Lung (tissue), 12 donors: ENCODE results near the gene PATZ1. TPM values are rescaled to one million over a fixed set of nuclear protein-coding genes. Genes with fewer than 3 reads are reported as not detected.
"Not testable (repeated sequence)": the region's sequence is repeated elsewhere in the genome, so short reads cannot be mapped to it uniquely, and the experiment has no call there.

Source experiments
- ATAC-seq: fragments of 200-7000 bp; cut with Tn5 transposase; one replicate; pipeline ENCODE4 v1.9.1; 2020; ENCODE audit warnings: moderate number of reproducible peaks; ENCODE audit not compliant: insufficient read depth, low FRiP score
- DNase-seq, 3 donors: peaks; one replicate each; pipeline ENCODE4 v3.0.0-alpha.2; 2013 to 2017
- H3K27ac ChIP-seq, 2 donors: one replicate each; pipeline ENCODE4 v1.5.1; 2013; ENCODE audit warnings: mild to moderate bottlenecking in 2 of 2, moderate library complexity in 2 of 2, control low read depth in 1 of 2, inconsistent platforms in 1 of 2, low read depth in 1 of 2, low read length in 1 of 2
- H3K27me3 ChIP-seq, 3 donors: one replicate each; pipeline ENCODE4 v1.5.1; 2013; ENCODE audit warnings: low read length in 2 of 3; ENCODE audit not compliant: control insufficient read depth in 3 of 3, insufficient read depth in 3 of 3
- H3K36me3 ChIP-seq, 4 donors: one replicate each; pipeline ENCODE4 v1.5.1; 2013; ENCODE audit warnings: low read length in 4 of 4, mild to moderate bottlenecking in 1 of 4, moderate library complexity in 1 of 4; ENCODE audit not compliant: control insufficient read depth in 4 of 4, insufficient read depth in 4 of 4
- H3K4me1 ChIP-seq, 5 donors: one replicate each; pipeline ENCODE4 v1.5.1; 2013; ENCODE audit warnings: low read length in 5 of 5, mild to moderate bottlenecking in 2 of 5, moderate library complexity in 1 of 5; ENCODE audit not compliant: control insufficient read depth in 5 of 5, insufficient read depth in 5 of 5
- H3K4me3 ChIP-seq: one replicate; pipeline ENCODE4 v1.5.1; 2013; ENCODE audit warnings: mild to moderate bottlenecking, control low read depth, moderate library complexity
- H3K9ac ChIP-seq, 2 donors: one replicate each; pipeline ENCODE4 v1.5.1; 2013; ENCODE audit warnings: low read length in 2 of 2, control low read depth in 1 of 2; ENCODE audit not compliant: insufficient read depth in 1 of 2
- H3K9me3 ChIP-seq, 4 donors: one replicate each; pipeline ENCODE4 v1.5.1; 2013; ENCODE audit warnings: low read length in 3 of 4, mild to moderate bottlenecking in 1 of 4, moderate library complexity in 1 of 4; ENCODE audit not compliant: control insufficient read depth in 4 of 4, insufficient read depth in 3 of 4
- CTCF ChIP-seq: IDR thresholded peaks from 2 replicates; pipeline ENCODE4 v1.5.1; 2012; ENCODE audit warnings: mild to moderate bottlenecking; ENCODE audit errors: control extremely low read depth, extremely low read depth
- WGBS, 2 donors: extraction: QIAGEN DNeasy Blood & Tissue Kit; methylation state at CpG; one replicate each; pipeline ENCODE4 v1.1.7; 2013; 5-methylcytosine and 5-hydroxymethylcytosine counted together
- polyA plus RNA-seq, 2 donors: library from polyadenylated mRNA; stranded (reverse); fragments of 200-250 nt; gene quantifications; one replicate each; pipeline ENCODE4 v1.2.1, GENCODE V29; 2013
- total RNA-seq, 2 donors: library from RNA; depleted of rRNA in 1 of 2; stranded (reverse); fragments of >200 nt in 1 of 2; gene quantifications; one replicate each; pipeline ENCODE4 v1.2.1, GENCODE V29; 2014 to 2021
- donor health status: control.
- donor health status: control.
- donor health status: Bipolar disorder and iron deficiency.
- donor health status: healthy.
- donor health status: DM: yes; HTN: yes; CAD: no.

The PATZ1 gene
- total and polyA plus RNA-seq, 4 donors, result 12.6 to 35.4 (median 29.6) TPM

DNA sequence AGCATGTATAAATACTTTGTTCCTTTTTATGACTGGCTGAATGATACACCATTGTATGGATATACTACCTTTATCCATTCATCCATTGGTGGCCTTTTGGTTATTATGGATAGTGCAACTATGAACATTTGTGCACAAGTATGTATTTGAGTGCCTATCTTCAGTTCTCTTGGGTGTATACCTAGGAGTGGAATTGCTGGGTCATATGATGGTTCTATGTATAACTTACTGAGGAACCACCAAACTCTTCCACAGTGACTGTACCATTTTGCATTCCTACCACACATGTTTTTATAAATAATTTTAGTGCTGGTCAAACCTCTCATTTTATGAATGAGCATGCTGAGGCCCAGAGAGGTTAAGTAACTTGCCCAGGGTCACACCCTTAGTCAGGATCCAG lies 3.8 kb upstream of the PATZ1 start:
- Histone ChIP-seq H3K9me3 (no peaks in the 10 kb centered on the region), H3K4me3 (no peak overlapping the region), H3K36me3 (no peaks in the 10 kb centered on the region), H3K4me1 (peaks cover 0 to 7% (median 3%) of the 10 kb centered on the region in 5 donors), H3K9ac (no peak overlapping the region), H3K27me3 (no peaks in the 10 kb centered on the region), H3K27ac (no peak overlapping the region)
- ATAC-seq (no peak), DNase-seq (no peak)
- no peak for TF ChIP-seq CTCF

- Histone ChIP-seq H3K4me3 (no peak overlapping the region), H3K27me3 (no peaks in the 10 kb centered on the region), H3K9me3 (no peaks in the 10 kb centered on the region), H3K4me1 (peaks cover 0 to 19% (median 12%) of the 10 kb centered on the region in 5 donors), H3K9ac (no peak overlapping the region), H3K27ac (no peak overlapping the region), H3K36me3 (peaks cover 0 to 12% (median 4%) of the 10 kb centered on the region in 4 donors)
- no peak for ATAC-seq
- no peak for TF ChIP-seq CTCF
- no peak for DNase-seq
- WGBS, 2 donors, result 86 to 92% methylated on average over 6 of the region's 6 CpGs
Observed at GRCh38 chr22:31348766-31349165, 2.6 kb upstream of the PATZ1 start.

DNA sequence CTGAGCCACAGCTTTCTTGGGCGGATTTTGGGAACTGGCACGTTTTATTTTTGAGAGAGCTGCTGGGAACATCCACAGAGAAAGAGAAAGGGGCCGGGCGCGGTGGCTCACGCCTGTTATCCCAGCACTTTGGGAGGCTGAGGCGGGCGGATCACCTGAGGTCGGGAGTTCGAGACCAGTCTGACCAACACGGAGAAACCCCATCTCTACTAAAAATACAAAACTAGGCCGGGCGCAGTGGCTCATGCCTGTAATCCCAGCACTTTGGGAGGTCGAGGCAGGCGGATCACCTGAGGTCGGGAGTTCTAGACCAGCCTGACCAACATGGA lies 1.8 kb upstream of the PATZ1 start:
- H3K27ac ChIP-seq, result peak overlapping the region; percentile 88 to 90
- H3K9ac ChIP-seq, result peak overlapping the region; percentile 72 to 91
- WGBS, 2 donors, result 79 to 86% methylated on average over 16 of the region's 16 CpGs

GRCh38 chr22:31347251-31348008 lies 1.3 kb upstream of the PATZ1 start:
- peaks cover 4 to 33% (median 19%) of the 10 kb centered on the region in 5 donors for H3K4me1 ChIP-seq
- 1% methylated on average over 50 of the region's 50 CpGs for WGBS, 2 donors
- H3K4me3 ChIP-seq, result peak overlapping the region; percentile 36
- H3K27ac ChIP-seq, result peak overlapping the region; percentile 88 to 90
- no peak for TF ChIP-seq CTCF
- no peaks in the 10 kb centered on the region for H3K27me3 ChIP-seq
- H3K36me3 ChIP-seq, result peaks cover 0 to 23% (median 7%) of the 10 kb centered on the region in 4 donors
- ATAC-seq (peak; percentile 36), DNase-seq (peak; percentile 78 to 87 (median 84))
- no peaks in the 10 kb centered on the region for H3K9me3 ChIP-seq
- peak overlapping the region; percentile 72 to 91 for H3K9ac ChIP-seq

More for the DNA sequence above, 1.8 kb upstream of the PATZ1 start:
- peaks cover 0 to 17% (median 6%) of the 10 kb centered on the region in 4 donors for H3K36me3 ChIP-seq
- not testable (repeated sequence) for H3K9me3 ChIP-seq, H3K27me3 ChIP-seq, DNase-seq, H3K4me3 ChIP-seq, ATAC-seq
- H3K4me1 ChIP-seq, result peaks cover 4 to 27% (median 15%) of the 10 kb centered on the region in 5 donors
